IPS DF 4.7 (cell line): ENCODE results near the gene DNAJC16.

ENCODE experiments used
- DNase-seq: peaks from one replicate; pipeline ENCODE4 v3.0.0-alpha.2; 2013; ENCODE audit warnings: low spot score; ENCODE audit errors: extremely low read depth

DNAJC16 gene

DNA sequence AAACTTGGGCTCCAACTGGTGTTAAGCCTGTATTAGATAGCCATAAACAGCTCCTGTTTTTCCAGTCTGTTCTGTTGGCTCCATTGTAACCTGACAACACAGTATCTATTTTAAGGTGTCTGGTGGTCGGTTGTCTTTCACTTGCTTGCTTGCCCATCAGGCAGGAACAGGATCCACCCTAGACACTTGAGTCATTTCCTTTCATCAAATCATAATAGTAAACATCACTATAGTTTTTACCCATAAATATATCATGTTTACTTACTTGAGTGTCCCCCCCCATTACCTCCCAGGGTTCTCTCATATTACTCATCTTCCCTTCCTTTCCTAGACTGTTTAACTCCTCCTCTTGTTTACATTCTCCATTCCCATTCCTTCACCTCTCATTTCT is 93.5 kb downstream of the DNAJC16 start:
- DNase-seq = no peak

DNA sequence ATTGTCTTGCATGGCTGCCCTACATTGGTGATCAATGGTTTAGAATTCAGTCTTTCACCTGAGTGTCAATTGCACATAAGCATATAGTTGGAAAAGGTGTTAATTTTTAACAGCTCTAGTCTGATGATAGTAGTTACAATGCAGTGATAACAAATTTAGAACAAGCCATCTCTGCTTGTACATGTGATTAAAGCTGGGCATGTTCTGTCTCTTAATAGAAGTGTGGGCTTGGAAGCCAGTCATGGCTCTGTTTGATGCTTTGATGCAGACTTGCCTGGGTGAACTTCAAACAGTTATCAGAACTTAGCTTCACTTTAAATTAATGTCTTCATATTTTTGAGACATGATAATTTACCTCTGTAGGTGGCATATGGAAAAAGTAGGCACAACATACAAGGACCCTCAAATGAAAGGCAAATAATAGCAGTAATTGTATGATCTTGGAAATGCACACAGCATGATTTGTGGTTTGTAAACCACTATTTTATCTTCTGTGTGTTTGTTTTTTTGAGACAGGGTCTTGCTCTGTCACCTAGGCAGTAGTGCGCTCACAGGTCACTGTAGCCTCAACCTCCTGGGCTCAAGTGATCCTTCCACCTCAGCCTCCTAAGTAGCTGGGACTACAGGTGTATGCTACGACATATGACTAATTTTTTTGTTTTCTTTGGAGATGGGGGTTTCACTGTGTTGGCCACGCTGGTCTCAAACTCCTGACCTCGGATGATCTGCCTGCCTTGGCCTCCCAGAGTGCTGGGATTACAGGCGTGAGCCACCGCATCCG is 94.4 kb downstream of the DNAJC16 start:
- no peak for DNase-seq

DNA sequence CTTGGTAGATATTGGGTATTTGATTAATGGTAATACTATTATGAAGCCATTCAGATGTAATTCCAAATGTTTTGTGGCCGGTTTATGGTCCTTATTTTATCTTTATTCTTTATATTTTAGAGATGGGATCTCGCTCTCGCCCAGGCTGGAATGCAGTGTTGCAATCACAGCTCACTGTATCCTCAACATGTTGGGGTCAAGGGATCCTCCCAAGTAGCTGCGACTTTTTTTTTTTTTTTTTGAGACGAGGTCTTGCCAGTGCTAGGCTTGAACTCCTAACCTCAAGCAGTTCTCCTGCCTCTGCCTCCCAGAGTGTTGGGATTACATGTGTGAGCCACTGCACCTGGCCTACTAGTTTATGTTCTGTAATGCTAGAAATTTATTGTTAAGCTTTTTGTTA is 95.3 kb downstream of the DNAJC16 start:
- DNase-seq = no peak

DNA sequence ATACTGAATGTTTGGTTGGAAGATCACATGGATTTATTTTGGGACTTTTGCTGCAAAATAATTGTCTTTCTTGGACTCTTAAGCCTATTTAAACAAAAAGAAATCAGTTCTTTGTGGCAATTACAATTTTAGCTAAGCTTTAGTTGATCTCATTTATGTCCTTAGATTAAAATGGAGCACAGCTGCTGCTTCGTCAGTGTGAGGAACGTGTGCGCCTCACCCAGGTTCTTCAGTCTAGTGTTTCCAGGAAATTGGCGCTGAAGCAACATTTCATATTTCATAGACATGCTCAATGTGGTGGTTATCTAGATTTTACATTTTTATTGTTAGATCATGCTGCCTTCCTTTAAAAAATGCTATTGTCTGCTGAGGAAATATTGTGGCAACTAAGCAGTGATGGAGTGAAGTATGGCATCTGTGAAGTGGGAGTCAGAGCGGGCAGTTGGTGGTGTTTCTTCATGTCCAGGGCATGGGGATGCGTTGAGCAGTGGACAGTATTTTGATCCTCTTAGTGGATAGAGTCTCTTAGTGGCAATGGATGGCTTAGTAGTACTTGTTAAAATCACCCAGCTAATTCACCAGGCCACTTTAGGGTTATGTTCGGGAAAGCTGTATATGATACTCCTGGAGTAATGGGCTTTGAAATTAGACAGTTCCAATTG is 96.2 kb downstream of the DNAJC16 start:
- no peak for DNase-seq

DNA sequence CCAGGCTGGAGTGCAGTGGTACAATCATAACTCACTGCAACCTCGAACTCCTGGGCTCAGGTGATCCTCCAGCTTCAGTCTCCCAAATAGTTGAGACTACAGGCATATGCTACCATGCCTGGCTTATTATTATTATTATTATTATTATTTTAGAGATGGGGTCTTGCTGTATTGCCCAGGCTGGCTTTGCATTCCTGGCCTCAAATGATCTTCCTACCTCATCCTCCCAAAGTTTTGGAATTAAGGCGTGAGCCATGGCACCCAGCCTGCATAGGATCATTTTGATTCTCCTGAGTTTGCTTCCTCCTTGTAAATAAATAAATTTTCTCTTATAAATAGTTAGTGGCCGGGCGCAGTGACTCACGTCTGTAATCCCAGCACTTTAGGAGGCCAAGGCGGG is 96.8 kb downstream of the DNAJC16 start:
- no peak for DNase-seq

DNA sequence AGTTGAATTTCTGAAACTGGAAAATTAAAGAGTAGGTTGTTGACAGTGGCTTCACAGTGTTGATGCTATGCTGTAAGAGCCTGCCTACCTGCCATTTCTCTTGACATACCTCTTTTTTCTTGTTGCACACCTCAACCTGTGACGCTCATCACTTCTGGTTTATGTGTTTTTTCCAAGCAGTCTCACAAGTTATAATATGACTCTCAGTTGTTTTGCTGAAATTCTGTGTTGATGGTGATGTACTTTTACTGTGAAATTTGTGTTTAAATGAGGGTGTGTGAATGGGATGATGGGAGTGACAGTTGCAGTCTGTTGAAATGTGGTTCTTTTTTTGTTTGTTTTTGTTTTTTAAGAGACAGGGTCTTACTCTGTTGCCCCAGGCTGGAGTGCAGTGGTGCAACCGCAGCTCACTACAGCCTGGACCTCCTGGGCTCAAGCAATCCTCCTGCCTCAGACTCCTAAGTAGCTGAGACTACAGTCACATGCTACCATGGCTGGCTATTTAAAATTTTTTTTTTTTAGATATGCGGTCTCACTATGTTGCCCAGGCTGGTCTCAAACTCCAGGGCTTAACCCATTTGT is 97.6 kb downstream of the DNAJC16 start:
- no peak for DNase-seq

DNA sequence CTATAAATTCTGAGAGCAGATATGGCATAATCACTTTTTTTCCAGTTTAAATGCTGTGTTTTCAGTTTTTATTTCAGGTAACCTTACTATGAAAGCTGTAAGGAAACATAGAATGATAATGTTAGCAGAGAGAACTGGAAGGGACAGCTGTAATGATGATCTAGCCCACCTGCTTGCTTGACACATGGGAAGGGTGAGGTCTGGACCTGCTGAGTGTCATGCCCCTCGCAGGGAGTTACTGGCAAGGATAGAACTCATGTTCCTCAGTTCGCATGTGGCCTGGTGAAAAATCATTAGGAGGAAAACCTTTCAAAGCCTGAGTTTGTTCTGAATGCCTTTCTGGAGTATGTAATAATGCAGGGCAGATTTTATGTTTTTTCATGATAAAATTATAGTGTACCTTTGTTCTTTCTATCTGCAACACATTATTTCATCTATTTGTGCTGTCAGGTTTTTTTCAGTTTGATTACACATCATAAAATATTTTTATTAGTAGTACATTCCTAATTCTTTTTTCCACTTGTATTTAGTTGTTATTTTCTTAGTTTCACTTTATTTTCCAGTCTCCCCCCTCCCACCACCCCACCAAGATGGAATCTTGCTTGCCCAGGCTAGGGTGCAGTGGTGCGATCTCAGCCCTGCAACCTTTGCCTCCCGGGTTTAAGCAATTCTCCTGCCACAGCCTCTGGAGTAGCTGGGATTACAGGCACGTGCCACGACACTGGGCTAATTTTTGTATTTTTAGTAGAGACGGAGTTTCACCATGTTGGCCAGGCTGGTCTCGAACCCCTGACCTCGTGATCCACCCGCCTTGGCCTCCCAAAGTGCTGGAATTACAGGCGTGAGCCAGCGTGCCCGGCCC is 98.6 kb downstream of the DNAJC16 start:
- no peak for DNase-seq
